DOHH2 (cell line): Measurements from ENCODE around the gene GATD1.

Experiments
- EZH2phosphoT487 ChIP-seq: fragments of 200-600 bp; sonication (generic); IDR thresholded peaks from 2 replicates; pipeline ENCODE4 v1.6.1; 2017; ENCODE audit warnings: borderline replicate concordance, mild to moderate bottlenecking, antibody characterized with exemption, low read length, moderate library complexity, mixed read lengths
- TF ChIP-seq, protein P1 (sequence below): fragments of 200-600 bp; sonication (generic); IDR thresholded peaks from one replicate; pipeline ENCODE4 v1.5.1; 2014; ENCODE audit warnings: antibody characterized with exemption, mild to moderate bottlenecking, low read depth, low read length; ENCODE audit not compliant: poor library complexity, severe bottlenecking

DNA sequence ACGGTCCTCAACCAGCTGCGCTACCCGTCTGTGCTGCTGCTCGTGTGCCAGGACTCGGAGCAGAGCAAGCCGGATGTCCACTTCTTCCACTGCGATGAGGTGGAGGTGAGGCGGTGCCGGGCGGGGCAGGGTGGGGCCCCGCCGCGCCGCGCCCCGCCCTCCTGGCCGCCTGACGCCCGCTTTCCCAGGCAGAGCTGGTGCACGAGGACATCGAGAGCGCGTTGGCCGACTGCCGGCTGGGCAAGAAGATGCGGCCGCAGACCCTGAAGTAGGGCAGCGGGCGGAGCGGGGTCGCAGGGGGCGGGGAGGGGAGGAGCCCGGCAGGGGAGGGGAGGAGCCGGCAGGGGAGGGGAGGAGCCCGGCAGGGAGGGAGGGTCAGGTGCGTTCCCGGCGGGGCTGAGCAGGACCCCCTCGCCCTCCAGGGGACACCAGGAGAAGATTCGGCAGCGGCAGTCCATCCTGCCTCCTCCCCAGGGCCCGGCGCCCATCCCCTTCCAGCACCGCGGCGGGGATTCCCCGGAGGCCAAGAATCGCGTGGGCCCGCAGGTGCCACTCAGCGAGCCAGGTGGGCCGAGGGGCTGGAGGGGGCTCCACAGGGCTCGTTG, 56.5 kb downstream of the GATD1 start:
- TF ChIP-seq, protein P1, sequence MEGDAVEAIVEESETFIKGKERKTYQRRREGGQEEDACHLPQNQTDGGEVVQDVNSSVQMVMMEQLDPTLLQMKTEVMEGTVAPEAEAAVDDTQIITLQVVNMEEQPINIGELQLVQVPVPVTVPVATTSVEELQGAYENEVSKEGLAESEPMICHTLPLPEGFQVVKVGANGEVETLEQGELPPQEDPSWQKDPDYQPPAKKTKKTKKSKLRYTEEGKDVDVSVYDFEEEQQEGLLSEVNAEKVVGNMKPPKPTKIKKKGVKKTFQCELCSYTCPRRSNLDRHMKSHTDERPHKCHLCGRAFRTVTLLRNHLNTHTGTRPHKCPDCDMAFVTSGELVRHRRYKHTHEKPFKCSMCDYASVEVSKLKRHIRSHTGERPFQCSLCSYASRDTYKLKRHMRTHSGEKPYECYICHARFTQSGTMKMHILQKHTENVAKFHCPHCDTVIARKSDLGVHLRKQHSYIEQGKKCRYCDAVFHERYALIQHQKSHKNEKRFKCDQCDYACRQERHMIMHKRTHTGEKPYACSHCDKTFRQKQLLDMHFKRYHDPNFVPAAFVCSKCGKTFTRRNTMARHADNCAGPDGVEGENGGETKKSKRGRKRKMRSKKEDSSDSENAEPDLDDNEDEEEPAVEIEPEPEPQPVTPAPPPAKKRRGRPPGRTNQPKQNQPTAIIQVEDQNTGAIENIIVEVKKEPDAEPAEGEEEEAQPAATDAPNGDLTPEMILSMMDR: no peak
- no peak for TF ChIP-seq EZH2phosphoT487
